Smooth muscle cell (in vitro differentiated cells): ENCODE results near the gene AFDN. TPM values are rescaled to one million over a fixed set of nuclear protein-coding genes. Genes with fewer than 3 reads are reported as not detected.

ENCODE experiments used
- DNase-seq: peaks from one replicate; lab custom pipeline; 2025; ENCODE audit not compliant: unreplicated experiment; lab: John Stamatoyannopoulos, UW
- H2AFZ ChIP-seq: fragments of 200-600 bp; sonication (generic); 2 replicates; pipeline ENCODE4 v1.6.0; 2016; ENCODE audit warnings: antibody characterized with exemption, low read depth, mild to moderate bottlenecking
- H3F3A ChIP-seq: fragments of 200-600 bp; sonication (generic); 2 replicates; pipeline ENCODE4 v1.6.0; 2017; ENCODE audit warnings: antibody characterized with exemption, low read depth
- H3K27ac ChIP-seq: fragments of 200-600 bp; sonication (generic); 2 replicates; pipeline ENCODE4 v1.5.1; 2016; ENCODE audit warnings: low read depth, mild to moderate bottlenecking
- H3K27me3 ChIP-seq: fragments of 200-600 bp; sonication (generic); 2 replicates; pipeline ENCODE4 v1.6.1; 2016; ENCODE audit warnings: low read depth, mild to moderate bottlenecking
- H3K36me3 ChIP-seq: fragments of 200-600 bp; sonication (generic); 2 replicates; pipeline ENCODE4 v1.5.1; 2016; ENCODE audit warnings: low read depth
- H3K4me1 ChIP-seq: fragments of 200-600 bp; sonication (generic); 2 replicates; pipeline ENCODE4 v1.5.1; 2016; ENCODE audit warnings: low read depth
- H3K4me2 ChIP-seq: fragments of 200-600 bp; sonication (generic); 2 replicates; pipeline ENCODE4 v1.6.0; 2016; ENCODE audit warnings: mild to moderate bottlenecking
- H3K4me3 ChIP-seq: fragments of 200-600 bp; sonication (generic); 2 replicates; pipeline ENCODE4 v1.5.1; 2016; ENCODE audit warnings: mild to moderate bottlenecking
- H3K79me2 ChIP-seq: fragments of 200-600 bp; sonication (generic); 2 replicates; pipeline ENCODE4 v1.6.0; 2016; ENCODE audit warnings: low read depth, mild to moderate bottlenecking
- H3K9ac ChIP-seq: fragments of 200-600 bp; sonication (generic); 2 replicates; pipeline ENCODE4 v1.6.0; 2016; ENCODE audit warnings: low read depth
- H3K9me3 ChIP-seq: fragments of 200-600 bp; sonication (generic); replicated peaks from 2 replicates; pipeline ENCODE4 v1.5.1; 2016; ENCODE audit warnings: low read depth
- H4K20me1 ChIP-seq: fragments of 200-600 bp; sonication (generic); 2 replicates; pipeline ENCODE4 v1.6.0; 2016; ENCODE audit warnings: low read depth
- CTCF ChIP-seq: fragments of 200-600 bp; sonication (generic); IDR thresholded peaks from 2 replicates; pipeline ENCODE4 v1.5.1; 2017; ENCODE audit warnings: borderline replicate concordance, mild to moderate bottlenecking, antibody characterized with exemption; ENCODE audit not compliant: insufficient read depth, poor library complexity, severe bottlenecking
- WGBS: methylation state at CpG from one replicate; pipeline ENCODE4 v1.1.7; 2016; ENCODE audit warnings: low lambda C conversion rate; 5-methylcytosine and 5-hydroxymethylcytosine counted together
- polyA plus RNA-seq: library from polyadenylated mRNA; unstranded; fragments of >200 nt; fragmentation: Nextera tagmentation; extraction: Ambion mirVana; gene quantifications from 2 replicates; pipeline ENCODE4 v1.2.1, GENCODE V29; 2016
- total RNA-seq: library from RNA; depleted of rRNA; stranded (reverse); fragments of >200 nt; gene quantifications from 2 replicates; pipeline ENCODE4 v1.2.3, GENCODE V29; 2014

Gene AFDN
- total and polyA plus RNA-seq, 2 experiments from 2014 or later = 52.3 to 98.8 TPM

GRCh38 chr6:168021581-168021980 lies 194.9 kb downstream of the AFDN start:
- WGBS = 21% methylated on average over 5 of the region's 5 CpGs

More at GRCh38 chr6:168021581-168021980, 194.9 kb downstream of the AFDN start:
- H3K4me1 ChIP-seq = no peaks in the 10 kb centered on the region
- H3K27me3 ChIP-seq = no peaks in the 10 kb centered on the region
- no peak overlapping the region for H3K4me3 ChIP-seq
- no peaks in the 10 kb centered on the region for H3K36me3 ChIP-seq
- no peaks in the 10 kb centered on the region for H3F3A ChIP-seq
- DNase-seq = no peak
- no peaks in the 10 kb centered on the region for H3K79me2 ChIP-seq
- H3K9me3 ChIP-seq = no peaks in the 10 kb centered on the region
- no peak for TF ChIP-seq CTCF
- H2AFZ ChIP-seq = peak overlapping the region; percentile 51
- H3K27ac ChIP-seq = no peak overlapping the region
- no peak overlapping the region for H3K9ac ChIP-seq
- H3K4me2 ChIP-seq = no peak overlapping the region
- H4K20me1 ChIP-seq = no peaks in the 10 kb centered on the region

Other genes starting within 250 kb of the AFDN start
- 0.22 and 1.2 TPM in 2 replicates for gene KIF25, start 170.8 kb downstream of the AFDN start, total RNA-seq
- 1.5 TPM in 1 of 2 replicates, not detected in the other for gene KIF25, start 170.8 kb downstream of the AFDN start, polyA plus RNA-seq